Upper lobe of left lung (tissue), 6 donors: Measurements from ENCODE around the gene KRTAP15-1. TPM values are rescaled to one million over a fixed set of nuclear protein-coding genes. Genes with fewer than 3 reads are reported as not detected.

Experiments
- ATAC-seq, 2 donors: fragments of 200-7000 bp; cut with Tn5 transposase; one replicate each; pipeline ENCODE4 v1.9.1; 2022; ENCODE audit warnings: mild to moderate bottlenecking in 2 of 2, moderate library complexity in 2 of 2; ENCODE audit not compliant: low FRiP score in 2 of 2
- DNase-seq, 2 donors: peaks; one replicate each; pipeline ENCODE4 v3.0.0-alpha.2; 2019 to 2020
- H3K27ac ChIP-seq, 4 donors: fragments of 200-600 bp; sonication (generic); one replicate each; pipeline ENCODE4 v1.5.1; 2016 to 2019
- H3K27me3 ChIP-seq, 4 donors: fragments of 200-600 bp; sonication (generic); one replicate each; pipeline ENCODE4 v1.5.1; 2017 to 2019
- H3K36me3 ChIP-seq, 4 donors: fragments of 200-600 bp; sonication (generic); one replicate each; pipeline ENCODE4 v1.5.1; 2016 to 2019
- H3K4me1 ChIP-seq, 4 donors: fragments of 200-600 bp; sonication (generic); one replicate each; pipeline ENCODE4 v1.5.1; 2018 to 2019
- H3K4me3 ChIP-seq, 4 donors: fragments of 200-600 bp; sonication (generic); one replicate each; pipeline ENCODE4 v1.5.1; 2017 to 2019; ENCODE audit warnings: mild to moderate bottlenecking in 2 of 4, moderate library complexity in 1 of 4
- H3K9me3 ChIP-seq, 4 donors: fragments of 200-600 bp; sonication (generic); one replicate each; pipeline ENCODE4 v1.5.1; 2018 to 2019
- EP300 ChIP-seq, 4 donors: sonication (generic); formaldehyde crosslinking; IDR thresholded peaks; one replicate each; pipeline ENCODE4 v1.5.1; 2017; ENCODE audit warnings: antibody characterized with exemption in 4 of 4, control low read depth in 2 of 4
- POLR2A ChIP-seq, 4 donors: fragments of 450-650 bp; IDR thresholded peaks; one replicate each; pipeline ENCODE4 v1.5.1; 2016 to 2017; ENCODE audit warnings: antibody characterized with exemption in 4 of 4, mild to moderate bottlenecking in 2 of 4
- POLR2AphosphoS5 ChIP-seq, 2 donors: sonication (generic); formaldehyde crosslinking; IDR thresholded peaks; one replicate each; pipeline ENCODE4 v1.5.1; 2017; ENCODE audit warnings: antibody characterized with exemption in 2 of 2
- WGBS, 2 donors: methylation state at CpG; one replicate each; pipeline ENCODE4 v1.1.5; 2017 to 2018; 5-methylcytosine and 5-hydroxymethylcytosine counted together
- total RNA-seq, 6 donors: library from RNA; depleted of rRNA in 4 of 6; stranded (reverse); fragments of >200 nt in 4 of 6; gene quantifications; one replicate each; pipeline versions ENCODE4 v1.1.0 to v1.2.1, GENCODE V29; 2016 to 2021
- TF ChIP-seq, protein P1 (sequence below), 6 experiments: fragments of 450-650 bp in 4 of 6; fragments of 200-600 bp in 2 of 6; sonication (generic) in 2 of 6; IDR thresholded peaks; one replicate each; pipeline ENCODE4 v1.5.1; 2016 to 2019; ENCODE audit warnings: antibody characterized with exemption in 6 of 6
- donor health status: DM: no; HTN: no; CAD: no; lungs with moderate emphysema.
- donor health status: DM: no; HTN: yes; CAD: no; lungs with severe emphysema.

KRTAP15-1 gene
- total RNA-seq, 6 donors from 2014 or later: not detected

DNA sequence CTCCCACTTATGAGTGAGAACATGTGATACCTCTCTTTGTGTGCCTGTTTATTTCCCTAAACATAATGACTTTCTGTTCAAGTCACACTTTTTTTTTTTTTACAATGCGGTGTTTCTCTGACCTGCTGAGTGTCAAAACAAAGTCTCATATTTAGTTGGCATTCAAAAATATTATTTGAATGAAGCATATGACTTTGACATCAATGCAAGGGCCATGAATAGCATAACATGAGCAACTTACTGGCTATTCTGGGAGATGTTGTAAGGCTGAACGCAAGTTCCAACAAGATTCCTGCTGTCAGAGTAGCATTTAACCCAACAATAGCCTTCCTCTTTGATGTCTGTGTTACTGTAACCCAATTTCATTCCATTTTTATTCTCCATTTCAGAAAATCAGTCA lies 42.1 kb downstream of the KRTAP15-1 start:
- H3K27ac ChIP-seq: no peak overlapping the region
- WGBS, 2 donors: 68 to 72% methylated on average over 2 of the region's 2 CpGs
- TF ChIP-seq, protein P1, sequence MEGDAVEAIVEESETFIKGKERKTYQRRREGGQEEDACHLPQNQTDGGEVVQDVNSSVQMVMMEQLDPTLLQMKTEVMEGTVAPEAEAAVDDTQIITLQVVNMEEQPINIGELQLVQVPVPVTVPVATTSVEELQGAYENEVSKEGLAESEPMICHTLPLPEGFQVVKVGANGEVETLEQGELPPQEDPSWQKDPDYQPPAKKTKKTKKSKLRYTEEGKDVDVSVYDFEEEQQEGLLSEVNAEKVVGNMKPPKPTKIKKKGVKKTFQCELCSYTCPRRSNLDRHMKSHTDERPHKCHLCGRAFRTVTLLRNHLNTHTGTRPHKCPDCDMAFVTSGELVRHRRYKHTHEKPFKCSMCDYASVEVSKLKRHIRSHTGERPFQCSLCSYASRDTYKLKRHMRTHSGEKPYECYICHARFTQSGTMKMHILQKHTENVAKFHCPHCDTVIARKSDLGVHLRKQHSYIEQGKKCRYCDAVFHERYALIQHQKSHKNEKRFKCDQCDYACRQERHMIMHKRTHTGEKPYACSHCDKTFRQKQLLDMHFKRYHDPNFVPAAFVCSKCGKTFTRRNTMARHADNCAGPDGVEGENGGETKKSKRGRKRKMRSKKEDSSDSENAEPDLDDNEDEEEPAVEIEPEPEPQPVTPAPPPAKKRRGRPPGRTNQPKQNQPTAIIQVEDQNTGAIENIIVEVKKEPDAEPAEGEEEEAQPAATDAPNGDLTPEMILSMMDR (IDR thresholded peaks at IDR 0.05): no peak
- TF ChIP-seq POLR2AphosphoS5 (IDR thresholded peaks at IDR 0.05): no peak
- TF ChIP-seq POLR2A (IDR thresholded peaks at IDR 0.05): no peak
- no peak for TF ChIP-seq EP300 (IDR thresholded peaks at IDR 0.05)

DNA sequence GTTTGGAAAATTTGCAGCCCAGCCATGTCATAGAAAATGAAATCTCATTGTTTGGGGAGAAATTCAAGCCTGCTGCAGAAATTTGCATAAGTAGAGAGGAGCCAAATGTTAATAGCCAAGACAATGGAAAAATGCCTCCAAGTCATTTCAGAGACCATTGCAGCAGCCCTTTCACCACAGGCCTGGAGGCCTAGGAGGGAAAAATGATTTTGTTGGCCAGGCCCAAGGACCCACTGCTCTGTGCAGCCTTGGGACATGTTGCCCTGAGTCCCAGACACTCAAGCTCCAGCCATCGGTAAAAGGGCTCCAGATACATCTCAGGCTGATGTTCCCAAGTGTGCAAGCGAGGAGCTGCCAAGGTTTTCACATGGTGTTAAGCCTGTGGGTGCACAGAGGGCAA lies 46.1 kb downstream of the KRTAP15-1 start:
- Histone ChIP-seq H3K27me3 (no peaks in the 10 kb centered on the region), H3K9me3 (peaks cover 0 to 10% (median 0%) of the 10 kb centered on the region in 4 donors), H3K27ac (no peak overlapping the region), H3K4me3 (no peak overlapping the region), H3K4me1 (no peaks in the 10 kb centered on the region), H3K36me3 (no peaks in the 10 kb centered on the region)
- ATAC-seq (no peak), DNase-seq (no peak)
- 82% methylated on average over 2 of the region's 2 CpGs; no CpG with 5 or more reads in 1 of the 2 donors for whole genome bisulfite sequencing, 2 donors
- TF ChIP-seq, protein P1 (IDR thresholded peaks at IDR 0.05): no peak

More for the DNA sequence above, 42.1 kb downstream of the KRTAP15-1 start:
- no peaks in the 10 kb centered on the region for H3K36me3 ChIP-seq
- no peak for ATAC-seq
- no peaks in the 10 kb centered on the region for H3K27me3 ChIP-seq
- H3K4me1 ChIP-seq: no peaks in the 10 kb centered on the region
- peaks cover 0 to 10% (median 0%) of the 10 kb centered on the region in 4 donors for H3K9me3 ChIP-seq
- H3K4me3 ChIP-seq: no peak overlapping the region
- DNase-seq: no peak

DNA sequence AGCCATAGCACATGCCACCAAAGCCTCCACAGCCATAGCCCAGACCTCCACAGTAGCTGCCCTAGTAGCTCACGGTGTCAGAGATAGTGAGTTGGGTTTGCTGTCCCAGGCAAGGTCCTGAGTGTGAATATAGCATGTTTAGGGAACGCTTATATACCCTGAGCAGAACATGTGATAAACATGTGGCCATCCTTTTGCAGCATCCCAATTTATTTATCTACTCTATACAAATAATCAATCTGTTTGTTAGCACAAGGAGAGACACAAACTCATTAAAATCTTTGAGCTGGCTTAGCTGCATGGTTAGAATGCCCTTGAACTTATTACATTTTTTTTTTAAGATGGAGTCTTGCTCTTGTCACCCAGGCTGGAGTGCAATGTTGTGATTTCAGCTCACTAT lies 47.3 kb downstream of the KRTAP15-1 start, which contains the start of gene KRTAP19-2:
Gene KRTAP19-2, minus strand, starts transcription at position 101 of the 400 bp plus-strand sequence. Its CDS starts 88 bp downstream, at position 13.
- no peak for TF ChIP-seq POLR2A (IDR thresholded peaks at IDR 0.05)
- TF ChIP-seq, protein P1 (IDR thresholded peaks at IDR 0.05): no peak
- TF ChIP-seq EP300 (IDR thresholded peaks at IDR 0.05): no peak
- H3K36me3 ChIP-seq: no peaks in the 10 kb centered on the region
- no peak within 1 kb of the TSS for H3K27ac ChIP-seq
- H3K4me3 ChIP-seq: no peak within 1 kb of the TSS
- no peaks in the 10 kb centered on the region for H3K4me1 ChIP-seq
- ATAC-seq (no peak), DNase-seq (no peak)
- peaks cover 0 to 10% (median 0%) of the 10 kb centered on the region in 4 donors for H3K9me3 ChIP-seq
- H3K27me3 ChIP-seq: no peaks in the 10 kb centered on the region
- 79 to 89% methylated on average over 2 of the region's 2 CpGs for WGBS, 2 donors

Other genes with a start within 250 kb of the KRTAP15-1 start
- gene CLDN8, start 224.2 kb upstream of the KRTAP15-1 start, total RNA-seq: 1 to 10 TPM in 3 of 6 donors, under 1 TPM in 1, not detected in 2; 0.09 to 4.8 (median 1.6) TPM
- gene KRTAP24-1, start 157.3 kb upstream of the KRTAP15-1 start, total RNA-seq: not detected
- not detected for gene KRTAP25-1, start 150.8 kb upstream of the KRTAP15-1 start, total RNA-seq
- gene KRTAP26-1, start 120.0 kb upstream of the KRTAP15-1 start, total RNA-seq: not detected
- gene KRTAP27-1, start 102.6 kb upstream of the KRTAP15-1 start, total RNA-seq: not detected
- not detected for gene KRTAP23-1, start 91.7 kb upstream of the KRTAP15-1 start, total RNA-seq
- gene KRTAP13-2, start 68.0 kb upstream of the KRTAP15-1 start, total RNA-seq: not detected
- not detected for gene KRTAP13-1, start 44.2 kb upstream of the KRTAP15-1 start, total RNA-seq
- gene KRTAP13-3, start 14.3 kb upstream of the KRTAP15-1 start, total RNA-seq: not detected
- not detected for gene KRTAP13-4, start 10.1 kb upstream of the KRTAP15-1 start, total RNA-seq
- gene KRTAP19-1, start 40.1 kb downstream of the KRTAP15-1 start, total RNA-seq: not detected
- gene KRTAP19-2, start 47.2 kb downstream of the KRTAP15-1 start, total RNA-seq: not detected
- not detected for gene KRTAP19-3, start 51.7 kb downstream of the KRTAP15-1 start, total RNA-seq
- gene KRTAP19-4, start 56.9 kb downstream of the KRTAP15-1 start, total RNA-seq: not detected
- not detected for gene KRTAP19-5, start 61.9 kb downstream of the KRTAP15-1 start, total RNA-seq
- gene KRTAP19-6, start 101.6 kb downstream of the KRTAP15-1 start, total RNA-seq: not detected
- not detected for gene KRTAP19-7, start 121.0 kb downstream of the KRTAP15-1 start, total RNA-seq
- gene KRTAP22-2, start 150.1 kb downstream of the KRTAP15-1 start, total RNA-seq: not detected
- gene KRTAP6-3, start 152.2 kb downstream of the KRTAP15-1 start, total RNA-seq: not detected
- gene KRTAP6-2, start 158.6 kb downstream of the KRTAP15-1 start, total RNA-seq: not detected
- gene KRTAP22-1, start 160.8 kb downstream of the KRTAP15-1 start, total RNA-seq: not detected
- gene KRTAP6-1, start 173.7 kb downstream of the KRTAP15-1 start, total RNA-seq: not detected
- gene KRTAP20-1, start 176.2 kb downstream of the KRTAP15-1 start, total RNA-seq: not detected
- not detected for gene KRTAP20-4, start 180.4 kb downstream of the KRTAP15-1 start, total RNA-seq
- gene KRTAP20-2, start 194.9 kb downstream of the KRTAP15-1 start, total RNA-seq: not detected
- not detected for gene KRTAP20-3, start 202.6 kb downstream of the KRTAP15-1 start, total RNA-seq